SU-DHL-6 (cell line): Measurements from ENCODE around the gene ZNF333.

Experiments used
- EZH2phosphoT487 ChIP-seq: fragments of 200-600 bp; sonication (generic), shearing (Covaris generic); conservative IDR thresholded peaks from 2 replicates; pipeline ENCODE4 v1.6.1; 2018; ENCODE audit warnings: mild to moderate bottlenecking, antibody characterized with exemption, low read length, moderate library complexity, mixed read lengths
- TF ChIP-seq, protein P1 (sequence below): fragments of 200-600 bp; sonication (generic); IDR thresholded peaks from one replicate; pipeline ENCODE4 v1.5.1; 2017; ENCODE audit warnings: antibody characterized with exemption, mild to moderate bottlenecking, low read length, moderate library complexity; ENCODE audit not compliant: insufficient read depth, poor library complexity, severe bottlenecking

DNA sequence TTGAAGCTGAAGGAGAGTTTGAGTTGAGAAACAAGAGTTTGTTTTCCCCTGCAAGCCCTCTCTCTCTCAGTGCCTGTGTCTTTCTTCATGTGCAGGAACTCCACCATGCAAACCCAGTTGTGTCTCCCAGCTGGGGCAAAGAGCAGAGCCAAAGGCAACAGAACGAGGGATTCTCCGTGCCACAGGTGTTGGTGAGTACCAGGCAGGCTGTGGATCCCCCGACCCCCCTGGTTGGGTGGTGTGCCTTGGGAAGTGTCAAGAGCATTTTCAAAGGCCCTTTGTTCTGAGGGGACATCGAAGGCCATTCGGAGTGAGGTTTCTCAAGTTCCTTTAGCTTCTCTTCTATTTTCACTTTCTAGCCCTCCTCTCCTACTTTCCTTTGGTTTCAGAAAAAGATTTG, 5.6 kb downstream of the ZNF333 start:
- TF ChIP-seq, protein P1, sequence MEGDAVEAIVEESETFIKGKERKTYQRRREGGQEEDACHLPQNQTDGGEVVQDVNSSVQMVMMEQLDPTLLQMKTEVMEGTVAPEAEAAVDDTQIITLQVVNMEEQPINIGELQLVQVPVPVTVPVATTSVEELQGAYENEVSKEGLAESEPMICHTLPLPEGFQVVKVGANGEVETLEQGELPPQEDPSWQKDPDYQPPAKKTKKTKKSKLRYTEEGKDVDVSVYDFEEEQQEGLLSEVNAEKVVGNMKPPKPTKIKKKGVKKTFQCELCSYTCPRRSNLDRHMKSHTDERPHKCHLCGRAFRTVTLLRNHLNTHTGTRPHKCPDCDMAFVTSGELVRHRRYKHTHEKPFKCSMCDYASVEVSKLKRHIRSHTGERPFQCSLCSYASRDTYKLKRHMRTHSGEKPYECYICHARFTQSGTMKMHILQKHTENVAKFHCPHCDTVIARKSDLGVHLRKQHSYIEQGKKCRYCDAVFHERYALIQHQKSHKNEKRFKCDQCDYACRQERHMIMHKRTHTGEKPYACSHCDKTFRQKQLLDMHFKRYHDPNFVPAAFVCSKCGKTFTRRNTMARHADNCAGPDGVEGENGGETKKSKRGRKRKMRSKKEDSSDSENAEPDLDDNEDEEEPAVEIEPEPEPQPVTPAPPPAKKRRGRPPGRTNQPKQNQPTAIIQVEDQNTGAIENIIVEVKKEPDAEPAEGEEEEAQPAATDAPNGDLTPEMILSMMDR, result no peak
- no peak for TF ChIP-seq EZH2phosphoT487
